Body of pancreas (tissue), 4 donors: ENCODE measurements around the gene PRKG1. TPM values are rescaled to one million over a fixed set of nuclear protein-coding genes. Genes with fewer than 3 reads are reported as not detected.
"Not testable (repeated sequence)": the region's sequence is repeated elsewhere in the genome, so short reads cannot be mapped to it uniquely, and the experiment has no call there.

Experiments used
- ATAC-seq: fragments of 150-250 bp; one replicate; pipeline ENCODE4 v1.9.1; 2016
- DNase-seq, 4 donors: peaks; one replicate each; pipeline ENCODE4 v3.0.0-alpha.2; 2019
- H3K27ac ChIP-seq, 4 donors: fragments of 200-600 bp; sonication (generic); 1 replicate in 3 of 4; 2 replicates in 1 of 4; pipeline versions ENCODE4 v1.5.1 to v1.6.1; 2016 to 2019; ENCODE audit warnings: mild to moderate bottlenecking in 1 of 4, mixed read lengths in 1 of 4, moderate library complexity in 1 of 4
- H3K27me3 ChIP-seq, 2 donors: fragments of 200-600 bp; sonication (generic); one replicate each; pipeline ENCODE4 v1.6.0; 2016; ENCODE audit warnings: mild to moderate bottlenecking in 1 of 2
- H3K36me3 ChIP-seq, 2 donors: fragments of 200-600 bp; sonication (generic); replicated peaks in 1 of 2; 2 replicates each; pipeline ENCODE4 v1.5.1; 2016; ENCODE audit warnings: low read depth in 2 of 2; ENCODE audit not compliant: insufficient read depth in 1 of 2
- H3K4me1 ChIP-seq: fragments of 200-600 bp; sonication (generic); one replicate; pipeline ENCODE4 v1.6.0; 2016
- H3K4me3 ChIP-seq, 2 donors: fragments of 200-600 bp; sonication (generic); 1 replicate in 1 of 2; 2 replicates in 1 of 2; pipeline ENCODE4 v1.5.1; 2016 to 2019
- H3K9me3 ChIP-seq, 3 donors: fragments of 200-600 bp; sonication (generic); 1 replicate in 2 of 3; 2 replicates in 1 of 3; pipeline ENCODE4 v1.5.1; 2016
- POLR2A ChIP-seq, 3 donors: fragments of 450-650 bp; IDR thresholded peaks; one replicate each; pipeline ENCODE4 v1.6.1; 2016; ENCODE audit warnings: antibody characterized with exemption in 3 of 3, mild to moderate bottlenecking in 2 of 3
- WGBS, 2 donors: methylation state at CpG; one replicate each; pipeline ENCODE4 v1.1.5; 2017; 5-methylcytosine and 5-hydroxymethylcytosine counted together
- intact Hi-C: fragments of 100-400 bp; cut with DNase I; formaldehyde crosslinking; loops from one replicate; pipeline ENCODE4 v1.15.1; 2023
- total RNA-seq, 2 donors: library from RNA; depleted of rRNA; stranded (reverse); fragments of >200 nt; gene quantifications; one replicate each; pipeline ENCODE4 v1.1.0, GENCODE V29; 2016
- TF ChIP-seq, protein P1 (sequence below), 7 experiments: fragments of 450-650 bp in 4 of 7; fragments of 200-600 bp in 3 of 7; sonication (generic) in 3 of 7; IDR thresholded peaks; one replicate each; pipeline ENCODE4 v1.5.1; 2016 to 2019; ENCODE audit warnings: antibody characterized with exemption in 7 of 7

Gene PRKG1
- total RNA-seq, 2 donors from 2014 or later: 14.2 to 18.9 TPM

DNA sequence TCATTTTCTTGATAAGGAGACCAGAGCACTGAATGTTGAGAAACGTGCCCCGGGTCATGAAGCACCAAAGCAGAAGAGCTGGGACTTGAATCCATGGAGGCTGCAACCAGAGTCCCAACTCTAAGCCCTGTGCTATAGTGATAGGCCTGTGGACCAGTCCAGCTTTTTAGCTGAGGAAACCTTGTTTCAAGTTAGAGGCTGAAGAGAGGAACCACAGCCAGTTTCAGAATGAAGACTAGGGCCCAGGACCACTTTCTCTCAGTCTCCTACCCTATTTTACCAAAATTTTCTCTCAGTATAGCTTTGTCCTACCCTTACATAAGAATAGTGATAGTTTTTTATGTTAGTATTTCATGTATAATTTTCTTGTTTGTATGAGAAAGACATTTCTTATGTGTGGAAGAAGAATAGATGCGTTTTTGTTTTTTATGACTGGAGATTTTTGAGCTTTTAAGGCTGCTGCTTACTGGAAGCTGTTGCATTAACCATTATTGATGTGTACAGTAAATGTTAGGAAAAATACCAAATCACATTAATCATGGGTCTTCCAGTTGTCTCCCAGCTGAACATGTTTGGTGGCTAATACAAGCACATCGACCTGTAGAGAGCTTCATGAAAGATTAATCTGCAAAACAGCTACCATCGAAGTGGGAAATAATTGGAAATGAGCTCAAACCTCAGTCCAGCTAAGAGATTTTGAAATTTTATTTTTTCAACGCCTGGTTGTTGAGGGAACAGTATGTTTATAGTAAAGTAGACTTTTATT lies 670.1 kb downstream of the PRKG1 start:
- H3K27me3 ChIP-seq: no peaks in the 10 kb centered on the region
- H3K4me3 ChIP-seq: no peak overlapping the region
- no peak overlapping the region for H3K27ac ChIP-seq
- intact Hi-C loops: no loop called here
- no peaks in the 10 kb centered on the region for H3K36me3 ChIP-seq
- TF ChIP-seq, protein P1, sequence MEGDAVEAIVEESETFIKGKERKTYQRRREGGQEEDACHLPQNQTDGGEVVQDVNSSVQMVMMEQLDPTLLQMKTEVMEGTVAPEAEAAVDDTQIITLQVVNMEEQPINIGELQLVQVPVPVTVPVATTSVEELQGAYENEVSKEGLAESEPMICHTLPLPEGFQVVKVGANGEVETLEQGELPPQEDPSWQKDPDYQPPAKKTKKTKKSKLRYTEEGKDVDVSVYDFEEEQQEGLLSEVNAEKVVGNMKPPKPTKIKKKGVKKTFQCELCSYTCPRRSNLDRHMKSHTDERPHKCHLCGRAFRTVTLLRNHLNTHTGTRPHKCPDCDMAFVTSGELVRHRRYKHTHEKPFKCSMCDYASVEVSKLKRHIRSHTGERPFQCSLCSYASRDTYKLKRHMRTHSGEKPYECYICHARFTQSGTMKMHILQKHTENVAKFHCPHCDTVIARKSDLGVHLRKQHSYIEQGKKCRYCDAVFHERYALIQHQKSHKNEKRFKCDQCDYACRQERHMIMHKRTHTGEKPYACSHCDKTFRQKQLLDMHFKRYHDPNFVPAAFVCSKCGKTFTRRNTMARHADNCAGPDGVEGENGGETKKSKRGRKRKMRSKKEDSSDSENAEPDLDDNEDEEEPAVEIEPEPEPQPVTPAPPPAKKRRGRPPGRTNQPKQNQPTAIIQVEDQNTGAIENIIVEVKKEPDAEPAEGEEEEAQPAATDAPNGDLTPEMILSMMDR (IDR thresholded peaks at IDR 0.05): no peak
- TF ChIP-seq POLR2A (IDR thresholded peaks at IDR 0.05): no peak
- no peak for ATAC-seq
- DNase-seq: no peak
- no peaks in the 10 kb centered on the region for H3K4me1 ChIP-seq
- 76 to 78% methylated on average over 6 of the region's 6 CpGs for WGBS, 2 donors
- H3K9me3 ChIP-seq: no peaks in the 10 kb centered on the region

DNA sequence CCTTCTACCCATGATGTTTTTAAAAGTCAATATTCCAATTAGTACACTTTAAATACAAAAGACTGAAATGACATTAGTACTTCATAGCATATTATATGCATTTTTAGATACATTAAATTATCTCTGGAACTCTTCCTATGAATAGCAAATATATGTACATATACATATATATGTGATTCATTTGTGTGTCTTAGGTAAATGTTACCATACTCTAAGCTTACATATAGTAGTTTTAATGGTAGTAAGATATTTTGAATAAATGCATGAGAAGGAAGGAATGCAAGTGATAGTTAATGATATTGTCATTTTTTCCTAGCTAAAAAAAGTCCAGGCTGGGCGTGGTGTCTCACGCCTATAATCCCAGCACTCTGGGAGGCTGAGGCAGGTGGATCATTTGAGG lies 671.1 kb downstream of the PRKG1 start:
- no peak overlapping the region for H3K27ac ChIP-seq
- H3K4me1 ChIP-seq: no peaks in the 10 kb centered on the region
- no peaks in the 10 kb centered on the region for H3K36me3 ChIP-seq
- WGBS, 2 donors: 94 to 100% methylated on average over 2 of the region's 2 CpGs
- intact Hi-C loops: no loop called here
- no peaks in the 10 kb centered on the region for H3K9me3 ChIP-seq
- no peak overlapping the region for H3K4me3 ChIP-seq
- H3K27me3 ChIP-seq: no peaks in the 10 kb centered on the region
- no peak for TF ChIP-seq POLR2A (IDR thresholded peaks at IDR 0.05)
- ATAC-seq (no peak), DNase-seq (no peak)

DNA sequence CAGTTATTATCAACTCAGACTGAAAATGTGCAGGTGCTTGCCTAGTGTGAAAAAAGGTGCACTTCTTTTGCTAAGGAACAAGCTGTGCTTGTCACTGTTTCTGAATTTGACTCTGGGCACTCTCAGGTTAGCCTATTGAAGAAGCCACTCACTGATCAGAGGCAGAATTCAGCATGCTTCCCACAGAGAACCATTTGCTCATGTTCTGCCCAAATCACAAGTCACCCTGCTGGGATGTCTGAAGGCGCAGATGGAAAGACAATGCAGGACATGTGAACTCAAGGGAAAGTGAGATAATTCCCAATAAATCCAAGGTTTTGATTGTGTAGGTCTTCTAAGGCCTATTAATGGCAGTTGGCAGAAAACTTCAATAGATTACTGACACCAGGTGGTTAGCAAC lies 672.9 kb downstream of the PRKG1 start:
- DNase-seq (no peak), ATAC-seq (no peak)
- H3K27ac ChIP-seq: no peak overlapping the region
- no peaks in the 10 kb centered on the region for H3K36me3 ChIP-seq
- no peaks in the 10 kb centered on the region for H3K27me3 ChIP-seq
- no peaks in the 10 kb centered on the region for H3K9me3 ChIP-seq
- no peaks in the 10 kb centered on the region for H3K4me1 ChIP-seq
- TF ChIP-seq, protein P1 (IDR thresholded peaks at IDR 0.05): no peak
- TF ChIP-seq POLR2A (IDR thresholded peaks at IDR 0.05): no peak
- no peak overlapping the region for H3K4me3 ChIP-seq
- WGBS, 2 donors: 95 to 100% methylated on average over 1 of the region's 1 CpG
- intact Hi-C loops: no loop called here

DNA sequence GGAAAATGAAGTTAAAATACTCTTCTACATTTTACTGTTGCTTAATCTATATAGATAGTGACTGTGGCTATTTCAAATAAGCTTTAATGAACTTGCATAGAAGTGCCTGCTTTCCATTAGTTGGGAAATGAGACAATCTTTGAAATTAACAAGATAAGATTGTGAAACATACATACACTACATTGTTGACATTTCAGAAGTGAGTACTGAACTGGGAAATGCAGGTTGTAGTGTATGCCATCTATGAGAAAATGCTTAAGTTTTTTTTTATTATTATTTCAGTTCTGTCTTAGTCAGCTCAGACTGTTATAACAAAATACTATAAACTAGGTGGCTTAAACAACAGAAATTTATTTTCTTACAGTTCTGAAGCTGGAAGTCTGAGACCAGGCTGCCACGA lies 674.7 kb downstream of the PRKG1 start:
- Histone ChIP-seq H3K4me1 (no peaks in the 10 kb centered on the region), H3K27ac (no peak overlapping the region), H3K27me3 (no peaks in the 10 kb centered on the region), H3K36me3 (no peaks in the 10 kb centered on the region), H3K4me3 (no peak overlapping the region), H3K9me3 (no peaks in the 10 kb centered on the region)
- DNase-seq: no peak
- 74 to 95% methylated on average over 1 of the region's 1 CpG for WGBS, 2 donors
- TF ChIP-seq, protein P1 (IDR thresholded peaks at IDR 0.05): no peak
- TF ChIP-seq POLR2A (IDR thresholded peaks at IDR 0.05): no peak
- no peak for ATAC-seq
- intact Hi-C loops: no loop called here

DNA sequence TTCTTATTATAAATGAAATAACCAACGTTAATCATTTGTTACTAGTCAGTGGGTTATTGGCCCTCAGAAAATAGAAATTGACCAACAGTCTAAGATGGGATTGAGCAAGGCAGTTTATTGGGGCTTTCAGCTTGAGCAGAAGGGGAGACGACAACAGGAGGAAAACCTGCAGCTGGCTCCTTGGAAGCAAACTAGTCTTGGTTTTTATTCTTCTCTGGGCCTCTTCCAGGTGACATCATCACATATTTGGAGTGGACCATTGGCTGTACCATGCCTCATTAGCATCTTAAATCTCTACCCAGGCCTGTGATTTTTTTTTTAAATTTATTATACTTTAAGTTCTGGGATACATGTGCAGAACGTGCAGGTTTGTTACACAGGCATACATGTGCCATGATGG lies 684.1 kb downstream of the PRKG1 start:
- intact Hi-C loops: no loop called here
- WGBS, 2 donors: 83 to 84% methylated on average over 3 of the region's 3 CpGs
- no peak for ATAC-seq

DNA sequence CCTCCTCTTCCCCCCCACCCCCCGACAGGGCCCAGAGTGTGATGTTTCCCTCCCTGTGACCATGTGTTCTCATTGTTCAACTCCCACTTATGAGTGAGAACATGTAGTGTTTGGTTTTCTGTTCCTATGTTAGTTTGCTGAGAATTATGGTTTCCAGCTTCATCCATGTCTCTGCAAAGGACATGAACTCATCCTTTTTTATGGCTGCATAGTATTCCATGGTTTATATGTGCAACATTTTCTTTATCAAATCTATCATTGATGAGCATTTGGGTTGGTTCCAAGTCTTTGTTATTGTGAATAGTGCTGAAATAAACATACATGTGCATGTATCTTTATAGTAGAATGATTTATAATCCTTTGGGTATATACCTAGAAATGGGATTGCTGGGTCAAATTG lies 684.6 kb downstream of the PRKG1 start:
- ATAC-seq, H3K4me1 ChIP-seq, DNase-seq, H3K27ac ChIP-seq, H3K36me3 ChIP-seq, H3K27me3 ChIP-seq, H3K9me3 ChIP-seq, intact Hi-C loops, H3K4me3 ChIP-seq: not testable (repeated sequence)
- 70 to 94% methylated on average over 1 of the region's 1 CpG for WGBS, 2 donors

More for the DNA sequence above, 684.1 kb downstream of the PRKG1 start:
- H3K4me1 ChIP-seq: peaks cover 8% of the 10 kb centered on the region
- no peak for DNase-seq
- H3K27me3 ChIP-seq: no peaks in the 10 kb centered on the region
- no peak overlapping the region for H3K27ac ChIP-seq
- H3K4me3 ChIP-seq: no peak overlapping the region
- H3K9me3 ChIP-seq: no peaks in the 10 kb centered on the region
- no peaks in the 10 kb centered on the region for H3K36me3 ChIP-seq
- TF ChIP-seq, protein P1 (IDR thresholded peaks at IDR 0.05): no peak
- TF ChIP-seq POLR2A (IDR thresholded peaks at IDR 0.05): no peak
